K562 (cell line): ENCODE measurements around the gene EXOC2. TPM values are rescaled to one million over a fixed set of nuclear protein-coding genes. Genes with fewer than 3 reads are reported as not detected.

Source experiments
- CHD7 ChIP-seq: fragments of 200-600 bp; sonication (generic); IDR thresholded peaks from one replicate; pipeline ENCODE4 v1.6.1; 2012; ENCODE audit warnings: mild to moderate bottlenecking, low read depth, low read length, inconsistent platforms
- HNRNPL ChIP-seq: fragments of 200-400 bp; formaldehyde crosslinking; IDR thresholded peaks from 2 replicates; pipeline ENCODE4 v1.6.1; 2017; ENCODE audit warnings: low read depth, mild to moderate bottlenecking, low read length
- PCBP1 ChIP-seq: fragments of 200-400 bp; formaldehyde crosslinking; IDR thresholded peaks from 2 replicates; pipeline ENCODE4 v1.6.1; 2018; ENCODE audit warnings: mild to moderate bottlenecking, low read depth, low read length; ENCODE audit not compliant: poor library complexity, severe bottlenecking
- WHSC1 ChIP-seq: IDR thresholded peaks from one replicate; pipeline ENCODE4 v1.6.1; 2012; ENCODE audit warnings: low read length, control low read depth, inconsistent platforms
- ZNF384 ChIP-seq: IDR thresholded peaks from 2 replicates; pipeline ENCODE4 v1.6.1; 2012; ENCODE audit warnings: low read depth, low read length, improper control_type of control experiment
- ZNF518B ChIP-seq: fragments of 250-450 bp; sonication (Bioruptor Pico); IDR thresholded peaks from 2 replicates; pipeline ENCODE4 v1.5.0; 2021; ENCODE audit warnings: mild to moderate bottlenecking, moderate library complexity
- polyA plus RNA-seq, 8 experiments: library from polyadenylated mRNA; depleted of rRNA in 4 of 8; stranded (reverse) in 5 of 8; unstranded in 3 of 8; fragments of >200 nt; fragmentation: Nextera tagmentation in 2 of 8; fragmentation: Illumina TruSeq in 1 of 8; extraction: Ambion mirVana in 2 of 8; extraction: Trizol in 1 of 8; gene quantifications; 2 replicates each; pipeline versions ENCODE4 v1.2.1 to v1.2.3, GENCODE V29; 2011 to 2014; ENCODE audit warnings: inconsistent platforms in 1 of 8, missing spikeins in 1 of 8
- total RNA-seq, 7 experiments: library from RNA; depleted of rRNA in 6 of 7; stranded (reverse); fragments of >200 nt in 6 of 7; fragmentation: Illumina TruSeq in 2 of 7; extraction: Trizol in 2 of 7; gene quantifications; 2 replicates each; pipeline versions ENCODE4 v1.2.1 to v1.2.3, GENCODE V29; 2011 to 2021; ENCODE audit warnings: low replicate concordance in 1 of 7
- TF ChIP-seq, protein P1 (sequence below): fragments of 250-450 bp; sonication (Bioruptor Pico); IDR thresholded peaks from 2 replicates; pipeline ENCODE4 v1.4.0; 2020; ENCODE audit warnings: mild to moderate bottlenecking, moderate library complexity
- TF ChIP-seq, protein P2 (sequence below): sonication (generic); formaldehyde crosslinking; IDR thresholded peaks from 2 replicates; pipeline ENCODE4 v1.8.0; 2022; ENCODE audit warnings: mild to moderate bottlenecking, low read depth, missing genetic modification reagents

EXOC2 gene
- total and polyA plus RNA-seq, 9 of the 15 experiments (the other 6 are each of a cell fraction or from before 2014, with no cell fraction given) = 12.2 to 30.2 (median 24.2) TPM

GRCh38 chr6:692356-692851 is 535 bp downstream of the EXOC2 start (continued):
- TF ChIP-seq CHD7 (no peak), ZNF384 (no peak), HNRNPL (no peak), ZNF518B (CRISPR knock-in tag) (no peak), PCBP1 (no peak), WHSC1 (no peak)
- TF ChIP-seq, protein P1, sequence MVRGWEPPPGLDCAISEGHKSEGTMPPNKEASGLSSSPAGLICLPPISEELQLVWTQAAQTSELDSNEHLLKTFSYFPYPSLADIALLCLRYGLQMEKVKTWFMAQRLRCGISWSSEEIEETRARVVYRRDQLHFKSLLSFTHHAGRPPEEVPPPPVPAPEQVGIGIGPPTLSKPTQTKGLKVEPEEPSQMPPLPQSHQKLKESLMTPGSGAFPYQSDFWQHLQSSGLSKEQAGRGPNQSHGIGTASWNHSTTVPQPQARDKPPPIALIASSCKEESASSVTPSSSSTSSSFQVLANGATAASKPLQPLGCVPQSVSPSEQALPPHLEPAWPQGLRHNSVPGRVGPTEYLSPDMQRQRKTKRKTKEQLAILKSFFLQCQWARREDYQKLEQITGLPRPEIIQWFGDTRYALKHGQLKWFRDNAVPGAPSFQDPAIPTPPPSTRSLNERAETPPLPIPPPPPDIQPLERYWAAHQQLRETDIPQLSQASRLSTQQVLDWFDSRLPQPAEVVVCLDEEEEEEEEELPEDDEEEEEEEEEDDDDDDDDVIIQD (CRISPR knock-in tag) = no peak
- TF ChIP-seq, protein P2, sequence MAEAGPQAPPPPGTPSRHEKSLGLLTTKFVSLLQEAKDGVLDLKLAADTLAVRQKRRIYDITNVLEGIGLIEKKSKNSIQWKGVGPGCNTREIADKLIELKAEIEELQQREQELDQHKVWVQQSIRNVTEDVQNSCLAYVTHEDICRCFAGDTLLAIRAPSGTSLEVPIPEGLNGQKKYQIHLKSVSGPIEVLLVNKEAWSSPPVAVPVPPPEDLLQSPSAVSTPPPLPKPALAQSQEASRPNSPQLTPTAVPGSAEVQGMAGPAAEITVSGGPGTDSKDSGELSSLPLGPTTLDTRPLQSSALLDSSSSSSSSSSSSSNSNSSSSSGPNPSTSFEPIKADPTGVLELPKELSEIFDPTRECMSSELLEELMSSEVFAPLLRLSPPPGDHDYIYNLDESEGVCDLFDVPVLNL (CRISPR knock-in tag) = no peak
